ENCODE data around the gene GNG13.
"Not testable (repeated sequence)": the region's sequence is repeated elsewhere in the genome, so short reads cannot be mapped to it uniquely, and the experiment has no call there.

The GNG13 gene

DNA sequence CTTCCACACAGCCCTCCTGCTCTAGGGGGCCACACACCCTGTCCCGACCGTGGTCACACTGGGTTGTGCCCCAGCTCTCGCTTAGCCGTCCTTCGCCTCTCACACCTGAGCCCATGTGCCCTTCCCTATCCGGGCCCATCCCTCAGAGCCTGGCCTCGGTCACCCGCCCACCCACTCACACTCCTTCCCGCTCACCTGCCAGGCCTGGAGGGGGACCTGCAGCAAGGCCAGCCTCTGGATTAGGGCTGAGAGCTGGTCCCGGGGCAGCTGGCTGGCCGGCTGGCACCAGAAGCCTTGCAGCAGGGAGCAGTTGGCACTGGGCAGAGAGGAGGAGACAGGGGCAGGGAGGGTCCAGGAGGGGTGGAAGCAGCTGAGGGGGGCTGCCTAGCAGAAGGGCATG lies 22.1 kb downstream of the GNG13 start:
- no peak for DNase-seq (ENCODE audit: low read depth in 2 of 2)

DNA sequence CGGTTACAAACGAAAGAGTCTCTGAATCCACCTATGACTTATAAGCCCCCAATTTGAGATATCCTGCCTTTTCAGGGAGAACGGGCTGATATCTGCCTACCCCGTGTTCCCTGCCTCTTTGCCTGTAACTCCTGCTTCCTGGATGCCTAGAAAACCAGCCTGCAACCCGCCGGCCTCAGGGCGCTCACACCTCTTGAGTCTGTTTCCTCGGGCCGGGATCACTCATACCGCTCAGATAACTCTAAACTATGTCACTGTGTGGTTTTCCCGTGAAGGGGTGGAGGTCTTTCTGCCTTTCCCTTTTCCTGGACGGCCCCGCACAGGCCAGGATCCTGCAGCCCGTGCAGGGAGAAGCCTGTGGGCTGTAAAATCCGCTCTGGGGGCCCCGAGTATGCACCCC lies 22.7 kb downstream of the GNG13 start:
- no peak for DNase-seq (ENCODE audit: low read depth in 2 of 2)

DNA sequence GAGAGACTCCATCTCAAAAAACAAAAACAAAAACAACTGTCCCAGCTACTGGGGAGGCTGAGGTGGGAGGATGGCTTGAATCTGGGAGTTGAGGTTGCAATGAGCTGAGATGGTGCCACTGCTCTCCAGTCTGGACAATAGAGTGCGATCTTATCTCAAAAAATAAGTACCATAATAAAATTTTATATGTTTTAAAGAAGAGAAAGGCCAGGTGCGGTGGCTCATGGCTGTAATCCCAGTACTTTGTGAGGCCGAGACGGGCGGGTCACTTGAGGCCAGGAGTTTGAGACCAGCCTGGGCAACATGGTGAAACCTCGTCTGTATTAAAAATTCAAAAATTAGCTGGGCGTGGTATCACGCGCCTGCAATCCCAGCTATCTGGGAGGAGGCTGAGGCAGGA lies 23.7 kb downstream of the GNG13 start:
- DNase-seq (ENCODE audit: low read depth in 2 of 2) = no peak

DNA sequence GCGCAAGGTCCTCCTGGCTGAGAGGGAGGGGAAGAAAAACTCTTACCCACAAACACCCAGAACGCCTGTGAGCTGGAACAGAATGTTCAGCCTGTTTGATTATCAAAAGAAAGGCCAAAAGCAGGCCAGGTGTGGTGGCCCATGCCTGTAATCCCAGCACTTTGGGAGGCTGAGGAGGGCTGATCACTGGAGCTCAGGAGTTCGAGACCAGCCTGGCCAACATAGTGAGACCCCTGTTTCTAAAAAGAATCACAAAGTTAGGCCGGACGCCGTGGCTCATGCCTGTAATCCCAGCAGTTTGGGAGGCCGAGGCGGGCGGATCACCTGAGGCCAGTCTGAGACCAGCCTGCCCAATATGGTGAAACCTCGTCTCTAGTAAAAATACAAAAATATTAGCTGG lies 24.2 kb downstream of the GNG13 start:
- not testable (repeated sequence) for DNase-seq (ENCODE audit: low read depth in 2 of 2)

DNA sequence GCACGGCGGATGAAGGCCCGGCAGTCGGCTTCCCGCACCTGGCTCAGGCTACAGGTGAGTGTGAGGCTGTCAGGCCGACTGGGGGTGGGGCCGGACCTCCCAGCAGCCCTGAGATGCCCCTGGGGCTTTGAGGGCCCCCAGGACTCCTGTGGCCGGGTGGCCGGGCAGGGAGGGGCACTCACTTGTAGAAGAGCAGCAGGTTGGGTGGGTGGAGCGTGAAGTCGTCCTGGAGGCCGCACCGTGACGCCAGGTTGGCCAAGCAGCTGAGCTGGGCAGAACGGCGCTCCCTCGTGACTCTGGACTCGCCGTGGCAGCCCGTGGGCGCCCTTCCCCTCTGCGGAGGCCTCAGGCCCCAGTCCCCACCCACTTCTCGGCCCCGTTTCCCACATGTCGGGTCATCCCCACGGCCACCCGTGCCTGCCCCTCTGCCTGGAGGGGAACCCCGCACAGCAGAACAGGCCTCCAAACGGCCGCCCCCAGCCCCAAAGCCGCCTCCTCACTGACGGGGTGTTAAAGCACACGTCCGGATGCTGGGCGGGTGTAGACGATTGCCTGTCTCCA lies 25.2 kb downstream of the GNG13 start:
- no peak for DNase-seq (ENCODE audit: low read depth in 2 of 2)

DNA sequence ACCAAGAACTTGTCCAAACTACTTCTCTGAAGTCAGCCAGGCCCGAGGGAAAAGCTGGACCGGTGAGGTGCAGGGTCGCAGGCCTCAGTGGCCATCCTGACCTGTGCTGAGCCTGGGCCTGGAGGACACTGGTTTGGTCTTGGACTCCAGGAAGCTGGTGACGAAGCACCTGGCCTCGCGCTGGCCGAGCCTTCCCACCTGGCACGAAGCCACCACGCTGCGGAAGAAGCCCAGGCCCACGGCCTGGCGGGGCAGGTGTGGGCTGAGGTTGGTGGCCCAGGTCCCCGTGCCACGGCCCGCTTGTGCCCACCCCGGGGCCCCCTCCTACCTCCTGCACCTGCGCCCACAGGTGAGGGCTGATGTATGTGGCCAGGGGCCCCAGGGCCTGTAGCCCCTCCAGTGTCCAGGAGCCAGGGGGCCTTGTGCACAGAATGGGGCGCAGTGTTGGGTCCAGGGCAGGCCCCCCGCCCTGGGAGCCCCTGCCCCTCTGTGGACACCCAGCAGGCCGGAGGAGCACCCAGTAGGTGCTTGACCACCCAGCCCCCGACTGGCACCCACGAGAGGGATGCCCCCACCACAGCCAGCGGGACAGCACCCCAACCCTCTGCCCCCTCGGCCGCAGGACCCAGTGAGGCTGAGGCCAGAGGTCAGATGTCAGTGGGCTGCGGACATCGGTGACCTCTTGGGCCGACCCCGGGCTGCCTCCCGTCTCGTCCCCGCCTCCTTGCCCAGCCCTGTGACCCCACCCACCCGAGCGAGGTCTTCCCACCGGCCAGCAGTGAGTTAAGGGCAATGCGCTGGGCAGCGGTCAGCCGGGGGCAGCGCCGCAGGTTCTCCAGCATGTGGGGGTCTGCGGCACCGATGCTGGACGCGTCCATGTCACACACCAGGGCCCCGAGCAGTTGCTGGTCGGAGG lies 26.2 kb downstream of the GNG13 start:
- no peak for DNase-seq (ENCODE audit: low read depth in 2 of 2)

DNA sequence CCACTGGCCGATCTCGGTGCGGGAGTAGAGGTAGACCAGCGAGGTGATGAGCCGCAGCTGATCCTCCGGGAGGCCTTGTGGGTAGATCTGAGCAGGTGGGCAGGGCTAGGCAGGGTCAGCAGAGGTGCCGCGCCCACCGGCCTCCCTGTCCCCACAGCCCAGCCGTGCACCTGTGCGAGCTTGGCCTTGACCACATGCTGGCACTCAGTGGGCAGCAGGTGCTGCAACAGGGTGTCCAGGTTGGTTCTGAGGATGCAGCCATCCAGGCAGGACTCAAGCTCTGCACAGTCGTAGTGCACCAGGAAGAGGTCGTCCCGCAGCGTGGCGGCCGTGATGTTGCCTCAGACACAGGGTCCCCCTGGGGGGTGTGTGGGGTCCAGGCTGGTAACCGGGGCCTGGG lies 27.6 kb downstream of the GNG13 start:
- no peak for DNase-seq (ENCODE audit: low read depth in 2 of 2)

DNA sequence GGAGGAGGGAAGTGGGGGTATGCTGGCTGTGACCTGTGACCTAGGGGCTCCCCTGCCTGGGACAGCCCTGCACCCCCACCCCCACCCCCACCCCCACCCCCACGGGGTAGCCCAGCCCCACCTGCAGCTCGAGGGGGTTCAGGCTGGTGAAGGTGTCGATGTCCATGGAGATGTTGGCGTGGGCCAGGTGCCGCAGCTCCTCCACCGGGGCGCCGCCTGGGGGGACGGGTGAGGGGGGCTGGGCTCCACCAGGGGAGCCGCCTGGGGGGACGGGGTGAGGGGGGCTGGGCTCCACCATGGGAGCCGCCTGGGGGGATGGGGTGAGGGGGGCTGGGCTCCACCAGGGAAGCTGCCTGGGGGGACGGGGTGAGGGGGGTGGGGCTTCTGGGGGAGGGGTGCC lies 30.1 kb downstream of the GNG13 start:
- DNase-seq (ENCODE audit: low read depth in 2 of 2) = no peak

DNA sequence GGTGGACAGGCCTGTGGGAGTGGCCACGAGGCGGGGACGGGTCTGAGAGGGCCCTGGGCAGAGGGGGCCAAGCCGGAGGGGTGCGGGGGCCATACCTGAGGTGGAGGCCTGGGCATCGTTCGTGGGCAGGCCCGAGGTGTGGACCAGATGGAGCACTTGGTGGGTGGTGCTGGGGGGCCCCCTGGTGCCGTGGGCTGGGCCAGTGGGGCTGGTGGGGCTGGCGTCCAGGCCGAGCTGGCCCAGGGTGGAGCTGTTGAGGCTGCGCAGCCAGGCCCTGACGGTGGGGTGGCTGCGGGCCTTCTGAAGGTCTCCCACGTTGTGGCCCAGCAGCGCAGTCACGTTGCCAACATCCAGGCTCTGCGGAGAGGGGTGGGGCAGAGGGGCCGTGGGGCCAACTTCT lies 30.6 kb downstream of the GNG13 start:
- no peak for DNase-seq (ENCODE audit: low read depth in 2 of 2)

DNA sequence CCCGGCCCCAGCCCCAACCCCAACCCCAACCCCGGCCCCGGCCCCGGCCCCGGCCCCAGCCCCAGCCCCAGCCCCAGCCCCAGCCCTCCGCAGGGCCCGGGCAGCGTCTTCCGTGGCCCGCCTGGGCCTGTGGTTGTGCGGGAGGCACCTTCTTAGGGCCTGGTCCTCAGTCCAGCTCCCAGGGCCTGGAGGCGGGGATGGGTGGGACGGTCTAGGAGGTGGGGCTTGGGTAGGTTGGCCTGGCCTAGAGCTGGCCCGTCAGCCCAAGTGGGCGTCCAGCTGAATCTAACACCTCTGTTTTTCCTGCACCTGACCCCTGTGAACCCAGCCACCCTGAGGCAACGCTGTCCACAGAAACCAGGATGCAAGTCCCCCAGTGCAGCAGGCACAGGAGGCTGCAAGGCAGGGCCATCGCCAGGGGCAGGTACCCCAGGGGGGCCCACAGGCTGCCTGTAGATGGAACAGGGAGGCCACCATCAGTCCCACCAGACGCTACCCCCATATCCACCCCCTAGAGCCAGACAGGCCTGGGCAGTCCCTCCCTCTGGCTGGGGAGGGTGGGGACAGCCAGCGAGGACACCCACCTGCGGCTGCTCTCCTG lies 31.2 kb downstream of the GNG13 start:
- no peak for DNase-seq (ENCODE audit: low read depth in 2 of 2)

DNA sequence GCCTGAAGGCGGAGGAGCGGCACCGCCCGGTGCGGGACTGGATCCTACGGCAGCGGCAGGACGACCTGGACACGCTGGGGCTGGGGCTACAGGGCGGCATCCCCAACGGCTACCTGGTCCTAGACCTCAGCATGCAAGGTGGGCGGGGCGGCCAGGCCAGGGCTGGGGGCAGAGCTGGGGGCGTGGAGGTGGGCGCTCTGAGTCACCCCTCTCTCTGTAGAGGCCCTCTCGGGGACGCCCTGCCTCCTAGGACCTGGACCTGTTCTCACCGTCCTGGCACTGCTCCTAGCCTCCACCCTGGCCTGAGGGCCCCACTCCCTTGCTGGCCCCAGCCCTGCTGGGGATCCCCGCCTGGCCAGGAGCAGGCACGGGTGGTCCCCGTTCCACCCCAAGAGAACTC lies 32.1 kb downstream of the GNG13 start:
- no peak for DNase-seq (ENCODE audit: low read depth in 2 of 2)

DNA sequence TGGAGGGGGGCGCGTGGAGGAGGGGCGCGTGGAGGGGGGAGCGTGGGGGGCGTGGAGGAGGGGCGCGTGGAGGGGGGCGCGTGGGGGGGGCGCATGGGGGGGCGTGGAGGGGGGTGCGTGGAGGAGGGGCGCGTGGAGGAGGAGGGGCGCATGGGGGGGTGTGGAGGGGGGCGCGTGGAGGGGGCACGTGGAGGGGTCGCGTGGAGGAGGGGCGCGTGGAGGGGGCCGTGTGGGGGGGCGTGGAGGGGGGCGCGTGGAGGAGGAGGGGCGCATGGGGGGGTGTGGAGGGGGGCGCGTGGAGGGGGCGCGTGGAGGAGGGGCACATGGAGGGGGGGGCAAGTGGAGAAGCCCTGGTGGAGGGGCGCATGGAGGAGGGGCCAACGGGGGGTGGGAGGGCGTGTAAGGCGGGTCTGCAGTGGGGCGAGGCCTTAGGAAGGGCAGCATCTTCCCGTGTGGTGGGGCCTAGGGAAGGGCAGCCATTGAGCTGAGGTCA lies 32.7 kb downstream of the GNG13 start:
- no peak for DNase-seq (ENCODE audit: low read depth in 2 of 2)

DNA sequence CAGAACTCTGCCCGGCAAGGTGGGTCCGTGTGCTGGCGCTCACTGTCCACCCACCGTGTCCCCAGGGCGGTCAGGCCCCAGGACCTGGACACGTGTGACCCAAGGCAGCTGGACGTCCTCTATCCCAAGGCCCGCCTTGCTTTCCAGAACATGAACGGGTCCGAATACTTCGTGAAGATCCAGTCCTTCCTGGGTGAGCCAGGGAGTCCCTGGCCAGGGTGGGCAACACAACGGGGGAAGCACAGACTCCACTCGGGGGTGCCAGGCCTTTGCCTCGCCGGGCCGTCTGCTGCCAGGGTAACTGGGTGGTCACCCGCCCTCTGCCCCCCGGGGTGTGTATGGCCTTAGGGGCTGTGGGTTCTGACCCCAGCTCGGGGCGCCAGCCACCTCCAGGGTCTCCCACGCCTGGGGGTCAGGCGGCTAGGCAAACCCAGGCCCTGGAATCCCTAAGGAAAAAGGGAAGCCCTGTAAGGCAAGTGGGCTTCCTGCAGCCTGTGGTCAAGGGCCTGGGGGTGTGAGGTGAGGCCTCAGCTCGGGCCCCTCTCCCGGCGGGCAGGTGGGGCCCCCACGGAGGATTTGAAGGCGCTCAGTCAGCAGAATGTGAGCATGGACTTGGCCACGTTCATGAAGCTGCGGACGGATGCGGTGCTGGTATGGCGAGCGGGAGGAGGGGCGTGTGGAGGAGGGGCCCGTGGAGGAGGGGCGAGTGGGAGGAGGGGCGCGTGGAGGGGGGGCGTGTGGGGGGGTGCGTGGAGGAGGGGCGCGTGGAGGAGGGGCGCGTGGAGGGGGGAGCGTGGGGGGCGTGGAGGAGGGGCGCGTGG lies 33.5 kb downstream of the GNG13 start:
- DNase-seq (ENCODE audit: low read depth in 2 of 2) = no peak

DNA sequence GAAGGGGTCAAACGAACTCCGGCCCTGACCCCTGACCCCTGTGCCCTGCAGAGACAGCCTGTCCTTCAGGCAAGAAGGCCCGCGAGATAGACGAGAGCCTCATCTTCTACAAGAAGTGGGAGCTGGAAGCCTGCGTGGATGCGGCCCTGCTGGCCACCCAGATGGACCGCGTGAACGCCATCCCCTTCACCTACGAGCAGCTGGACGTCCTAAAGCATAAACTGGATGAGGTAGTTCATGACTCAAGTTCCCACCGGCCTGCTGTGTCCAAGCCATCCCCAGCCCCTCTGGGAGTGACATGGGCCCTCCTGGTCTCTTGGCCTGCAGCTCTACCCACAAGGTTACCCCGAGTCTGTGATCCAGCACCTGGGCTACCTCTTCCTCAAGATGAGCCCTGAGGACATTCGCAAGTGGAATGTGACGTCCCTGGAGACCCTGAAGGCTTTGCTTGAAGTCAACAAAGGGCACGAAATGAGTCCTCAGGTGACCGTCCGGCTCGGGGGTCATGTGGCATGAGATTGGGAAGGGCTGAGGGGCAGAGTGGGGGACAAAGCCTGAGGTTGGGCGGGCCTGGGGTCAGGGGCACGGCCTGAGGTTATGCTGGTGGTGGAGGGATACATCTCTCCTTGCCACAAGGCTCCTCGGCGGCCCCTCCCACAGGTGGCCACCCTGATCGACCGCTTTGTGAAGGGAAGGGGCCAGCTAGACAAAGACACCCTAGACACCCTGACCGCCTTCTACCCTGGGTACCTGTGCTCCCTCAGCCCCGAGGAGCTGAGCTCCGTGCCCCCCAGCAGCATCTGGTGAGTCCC lies 34.3 kb downstream of the GNG13 start:
- no peak for DNase-seq (ENCODE audit: low read depth in 2 of 2)

DNA sequence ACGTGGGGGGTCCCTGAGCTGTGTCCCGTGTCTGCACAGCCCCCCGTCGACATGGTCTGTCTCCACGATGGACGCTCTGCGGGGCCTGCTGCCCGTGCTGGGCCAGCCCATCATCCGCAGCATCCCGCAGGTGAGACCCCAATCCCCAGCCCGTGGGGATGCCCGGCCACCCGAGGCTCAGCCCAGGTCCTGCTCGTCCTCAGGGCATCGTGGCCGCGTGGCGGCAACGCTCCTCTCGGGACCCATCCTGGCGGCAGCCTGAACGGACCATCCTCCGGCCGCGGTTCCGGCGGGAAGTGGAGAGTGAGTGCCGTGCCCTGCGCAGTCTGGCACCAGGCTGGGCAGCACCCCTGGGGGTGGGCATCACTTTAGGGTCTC lies 35.1 kb downstream of the GNG13 start:
- no peak for DNase-seq (ENCODE audit: low read depth in 2 of 2)

DNA sequence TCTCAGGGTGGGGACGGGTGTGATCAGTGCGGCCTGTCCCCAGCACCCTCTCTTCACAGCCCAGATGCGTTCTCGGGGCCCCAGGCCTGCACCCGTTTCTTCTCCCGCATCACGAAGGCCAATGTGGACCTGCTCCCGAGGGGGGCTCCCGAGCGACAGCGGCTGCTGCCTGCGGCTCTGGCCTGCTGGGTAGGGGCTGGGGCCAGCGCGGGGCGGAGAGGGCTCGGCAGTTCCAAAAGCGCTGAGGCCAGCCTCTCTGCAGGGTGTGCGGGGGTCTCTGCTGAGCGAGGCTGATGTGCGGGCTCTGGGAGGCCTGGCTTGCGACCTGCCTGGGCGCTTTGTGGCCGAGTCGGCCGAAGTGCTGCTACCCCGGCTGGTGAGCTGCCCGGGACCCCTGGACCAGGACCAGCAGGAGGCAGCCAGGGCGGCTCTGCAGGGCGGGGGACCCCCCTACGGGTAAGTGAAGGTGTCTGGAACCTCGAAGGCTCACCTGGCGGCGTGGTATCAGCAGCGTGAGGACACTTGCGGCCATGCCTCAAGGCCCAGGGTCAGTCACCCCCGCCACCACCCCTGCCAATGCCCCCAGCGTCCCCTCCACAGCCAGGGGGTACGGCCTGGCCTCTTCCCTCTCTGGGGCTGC lies 35.6 kb downstream of the GNG13 start:
- no peak for DNase-seq (ENCODE audit: low read depth in 2 of 2)

DNA sequence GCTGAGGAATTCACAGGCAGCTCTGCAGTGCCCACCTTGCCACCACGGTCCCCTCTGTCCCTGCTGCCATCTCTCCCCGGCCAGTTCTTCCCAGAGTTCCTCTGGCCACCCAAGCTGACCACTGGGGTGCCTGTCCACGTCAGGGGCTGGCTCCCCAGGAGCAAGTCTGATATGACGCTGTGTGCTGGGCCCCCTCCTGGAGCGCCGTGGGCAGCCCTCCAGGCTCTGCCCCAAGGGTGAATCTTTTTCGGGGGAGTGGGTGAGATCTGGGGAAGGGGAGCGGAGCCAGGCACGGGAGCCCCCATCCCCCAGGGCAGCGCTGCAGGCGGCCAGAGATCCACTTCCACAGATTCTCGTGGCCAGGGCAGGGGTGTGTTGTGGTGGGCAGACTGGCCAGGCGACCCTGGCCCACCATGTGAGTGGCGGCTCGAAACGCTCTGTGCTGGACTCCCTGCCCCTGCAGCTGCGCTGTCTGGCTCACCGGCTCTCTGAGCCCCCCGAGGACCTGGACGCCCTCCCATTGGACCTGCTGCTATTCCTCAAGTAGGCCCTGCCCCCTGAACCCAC lies 36.3 kb downstream of the GNG13 start:
- DNase-seq (ENCODE audit: low read depth in 2 of 2) = no peak

DNA sequence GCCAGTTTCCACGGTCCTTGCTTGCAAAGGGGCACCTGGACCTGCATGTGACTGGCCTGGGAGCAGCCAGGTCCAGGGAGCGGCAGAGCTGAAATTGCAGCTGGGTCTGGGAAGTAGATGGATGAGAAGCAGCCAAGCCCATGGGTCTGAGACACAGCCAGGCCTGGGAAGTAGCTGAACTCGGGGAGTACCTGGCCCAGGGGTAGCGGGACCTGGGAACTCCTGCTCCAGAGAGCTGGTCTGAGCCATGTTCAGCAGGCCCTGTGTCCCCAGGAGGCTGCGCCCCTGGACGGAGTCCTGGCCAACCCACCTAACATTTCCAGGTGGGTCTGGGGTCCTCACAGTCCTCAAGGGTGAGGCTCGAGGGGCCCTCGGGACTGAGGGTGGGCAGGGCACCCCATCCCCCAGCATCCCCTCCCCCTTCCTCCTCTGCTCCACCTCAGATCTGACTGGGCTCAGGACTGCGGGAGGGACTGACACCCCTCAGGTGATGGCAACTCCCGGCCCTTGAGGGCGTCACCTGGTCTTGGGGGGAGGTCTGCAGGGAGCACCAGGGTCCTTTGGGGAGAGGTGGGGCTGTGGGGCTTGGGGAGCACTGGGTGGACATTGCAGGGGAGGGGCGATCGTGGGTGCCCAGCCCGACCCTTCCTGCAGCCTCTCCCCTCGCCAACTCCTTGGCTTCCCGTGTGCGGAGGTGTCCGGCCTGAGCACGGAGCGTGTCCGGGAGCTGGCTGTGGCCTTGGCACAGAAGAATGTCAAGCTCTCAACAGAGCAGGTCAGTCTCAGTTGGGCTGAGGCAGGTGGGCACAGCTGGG lies 37.0 kb downstream of the GNG13 start:
- DNase-seq (ENCODE audit: low read depth in 2 of 2) = no peak

DNA sequence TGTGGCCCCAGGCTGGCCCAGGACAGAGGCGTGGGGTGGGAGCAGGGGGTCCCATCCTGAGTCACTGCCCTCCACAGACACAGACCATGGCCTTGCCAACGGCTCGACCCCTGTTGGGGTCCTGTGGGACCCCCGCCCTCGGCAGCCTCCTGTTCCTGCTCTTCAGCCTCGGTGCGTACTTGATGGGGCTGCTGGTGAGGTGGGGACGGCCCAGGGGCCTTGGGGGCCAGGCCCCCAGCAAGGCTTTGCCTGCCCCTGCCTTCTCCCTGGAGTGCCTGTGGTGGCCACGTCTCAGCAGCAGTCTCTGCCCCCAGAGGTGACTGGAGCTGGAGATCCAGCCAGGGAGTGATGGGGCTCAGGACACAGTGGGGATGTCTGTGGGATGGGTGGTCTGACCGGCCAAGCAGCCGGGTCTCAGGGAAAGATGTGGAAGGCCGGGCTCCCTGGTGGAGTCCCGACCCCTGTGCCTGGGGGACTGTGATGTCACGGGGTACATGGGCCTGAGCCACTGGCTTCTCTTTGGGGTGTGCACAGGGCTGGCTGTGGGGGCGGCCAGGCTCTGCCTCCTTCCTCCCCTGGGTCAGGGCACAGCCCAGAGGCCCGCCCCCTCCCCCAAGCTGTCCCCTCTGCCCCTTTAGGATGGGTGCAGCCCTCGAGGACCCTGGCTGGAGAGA lies 37.8 kb downstream of the GNG13 start:
- DNase-seq (ENCODE audit: low read depth in 2 of 2) = no peak

Measured in stimulated activated CD8-positive, alpha-beta memory T cell treated with anti-CD3 and anti-CD28 coated beads, Interleukin-15, amount 100 ng/mL, for 4 hours (primary cell).